Pulmonary artery endothelial cell (primary cell): ENCODE results near the gene CAND2. TPM values are rescaled to one million over a fixed set of nuclear protein-coding genes. Genes with fewer than 3 reads are reported as not detected.
"Not testable (repeated sequence)": the region's sequence is repeated elsewhere in the genome, so short reads cannot be mapped to it uniquely, and the experiment has no call there.

ENCODE experiments used
- DNase-seq: peaks from one replicate; pipeline ENCODE4 v3.0.0-alpha.2; 2011; ENCODE audit warnings: low read depth, low spot score
- total RNA-seq: library from RNA; depleted of rRNA; stranded (reverse); fragments of >200 nt; gene quantifications from 2 replicates; pipeline ENCODE4 v1.2.3, GENCODE V29; 2014

Gene CAND2
- total RNA-seq, 1 donor from 2014 or later: 3.3 TPM

GRCh38 chr3:12859840-12860239 is 63.4 kb downstream of the CAND2 start:
- no peak for DNase-seq

DNA sequence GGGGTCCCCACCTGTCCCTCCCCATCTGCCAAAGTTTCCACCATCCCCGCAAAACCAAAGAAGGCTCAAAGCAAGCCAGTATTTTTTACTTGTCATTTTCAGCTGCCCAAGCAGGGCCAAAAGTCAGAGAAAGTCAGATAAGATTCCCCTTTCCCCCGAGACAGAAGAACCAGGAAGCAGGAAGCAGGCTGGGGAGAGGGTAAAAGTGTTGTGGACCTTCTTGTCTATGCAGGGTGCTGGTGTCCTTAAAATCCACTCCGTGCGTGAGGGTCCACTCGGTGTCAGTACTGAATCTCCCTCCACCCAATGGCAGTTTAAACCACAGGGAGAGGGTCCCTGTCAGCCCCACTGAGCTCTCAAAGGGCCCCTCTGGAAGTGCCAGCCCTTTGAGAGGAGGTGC is 65.1 kb downstream of the CAND2 start:
- DNase-seq: no peak

DNA sequence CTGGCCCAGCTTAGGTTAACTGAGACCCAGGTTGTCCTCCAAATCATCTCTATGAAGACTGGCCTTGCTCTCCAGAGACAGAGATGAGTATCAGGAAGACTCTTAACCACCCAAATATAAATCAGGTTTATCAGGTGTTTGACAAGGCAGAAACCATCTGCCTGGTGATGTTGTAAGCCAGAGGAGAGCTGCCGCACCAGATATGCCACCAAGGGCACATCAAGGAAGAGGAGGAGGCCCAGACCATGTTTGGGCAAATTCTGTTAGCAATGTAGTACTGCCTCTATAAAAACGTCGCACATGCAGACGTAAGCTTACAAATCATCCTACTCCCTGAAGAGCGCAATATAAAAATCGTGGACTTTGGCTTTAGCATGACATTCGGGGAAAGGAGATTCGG is 65.9 kb downstream of the CAND2 start:
- no peak for DNase-seq

GRCh38 chr3:12865271-12865670 is 68.8 kb downstream of the CAND2 start:
- DNase-seq: no peak

DNA sequence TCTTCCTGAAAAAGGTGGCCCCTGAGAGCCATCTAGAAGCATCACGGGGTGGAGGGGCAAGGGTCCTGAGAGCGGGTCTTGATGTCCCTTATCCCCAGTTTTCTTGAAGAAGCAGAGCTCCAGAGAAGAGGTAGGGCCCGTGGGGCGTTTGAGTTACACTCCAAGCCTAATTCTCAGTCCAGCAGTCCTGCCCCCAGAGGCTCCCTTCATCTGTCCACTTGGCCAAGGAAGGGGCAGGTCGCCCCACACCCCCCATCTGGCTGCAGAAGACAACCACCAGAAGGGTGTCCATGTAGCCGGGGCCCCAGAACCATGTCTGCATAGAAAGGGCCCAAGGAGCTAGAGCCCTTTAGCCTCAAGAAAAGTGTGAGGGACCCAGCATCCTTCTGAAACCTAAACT is 70.4 kb downstream of the CAND2 start:
- no peak for DNase-seq

GRCh38 chr3:12868039-12869034 is 71.9 kb downstream of the CAND2 start:
- DNase-seq: peak; percentile 47

- DNase-seq: no peak
Measured at GRCh38 chr3:12869035-12869621, 72.6 kb downstream of the CAND2 start.

DNA sequence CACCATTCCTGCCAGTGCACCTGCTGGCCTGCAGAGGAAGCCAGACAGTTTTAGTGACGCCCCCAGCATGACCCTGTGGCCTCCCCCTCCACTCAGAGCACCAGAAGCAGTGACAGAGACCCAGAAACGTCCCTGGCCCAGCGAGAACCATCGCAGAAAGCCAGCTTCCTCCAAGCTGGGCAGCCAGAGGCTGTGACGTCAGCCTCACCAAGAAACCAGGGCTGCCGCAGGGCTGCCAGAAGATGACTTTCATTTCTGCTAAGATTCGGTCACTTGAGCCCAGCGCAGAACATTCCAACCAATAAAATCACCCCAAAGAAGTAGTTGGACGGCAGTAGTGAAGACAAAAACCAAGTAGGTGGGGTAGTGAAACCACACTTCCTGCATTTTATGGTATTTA is 74.5 kb downstream of the CAND2 start:
- DNase-seq: no peak

DNA sequence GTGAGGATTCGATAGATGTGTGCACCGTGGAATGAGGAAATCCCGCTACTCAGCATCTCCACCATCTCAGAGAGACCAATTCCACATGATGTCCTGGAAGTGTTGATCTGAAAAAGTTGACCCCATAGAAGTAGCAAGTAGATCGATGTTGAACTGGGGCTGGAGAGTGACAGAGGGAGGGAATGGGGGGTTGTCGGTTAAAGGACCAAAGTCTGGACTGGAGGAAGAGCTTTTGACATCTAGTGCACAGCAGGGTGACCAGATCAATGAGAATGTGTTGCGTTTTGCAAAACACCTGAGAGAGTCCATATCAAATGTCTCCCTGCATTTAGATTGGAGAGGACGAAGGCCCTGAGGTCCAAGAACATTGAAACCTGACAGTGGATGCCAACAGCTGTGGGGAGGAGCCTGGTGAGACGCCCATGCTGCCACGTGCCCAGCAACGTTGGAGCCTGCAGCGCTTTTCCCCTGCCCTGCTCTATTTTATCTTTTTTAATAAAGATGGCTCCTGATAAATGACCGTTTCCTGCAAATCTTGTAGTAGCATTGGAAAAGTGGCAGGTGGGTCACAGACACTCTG is 75.0 kb downstream of the CAND2 start:
- DNase-seq: no peak

DNA sequence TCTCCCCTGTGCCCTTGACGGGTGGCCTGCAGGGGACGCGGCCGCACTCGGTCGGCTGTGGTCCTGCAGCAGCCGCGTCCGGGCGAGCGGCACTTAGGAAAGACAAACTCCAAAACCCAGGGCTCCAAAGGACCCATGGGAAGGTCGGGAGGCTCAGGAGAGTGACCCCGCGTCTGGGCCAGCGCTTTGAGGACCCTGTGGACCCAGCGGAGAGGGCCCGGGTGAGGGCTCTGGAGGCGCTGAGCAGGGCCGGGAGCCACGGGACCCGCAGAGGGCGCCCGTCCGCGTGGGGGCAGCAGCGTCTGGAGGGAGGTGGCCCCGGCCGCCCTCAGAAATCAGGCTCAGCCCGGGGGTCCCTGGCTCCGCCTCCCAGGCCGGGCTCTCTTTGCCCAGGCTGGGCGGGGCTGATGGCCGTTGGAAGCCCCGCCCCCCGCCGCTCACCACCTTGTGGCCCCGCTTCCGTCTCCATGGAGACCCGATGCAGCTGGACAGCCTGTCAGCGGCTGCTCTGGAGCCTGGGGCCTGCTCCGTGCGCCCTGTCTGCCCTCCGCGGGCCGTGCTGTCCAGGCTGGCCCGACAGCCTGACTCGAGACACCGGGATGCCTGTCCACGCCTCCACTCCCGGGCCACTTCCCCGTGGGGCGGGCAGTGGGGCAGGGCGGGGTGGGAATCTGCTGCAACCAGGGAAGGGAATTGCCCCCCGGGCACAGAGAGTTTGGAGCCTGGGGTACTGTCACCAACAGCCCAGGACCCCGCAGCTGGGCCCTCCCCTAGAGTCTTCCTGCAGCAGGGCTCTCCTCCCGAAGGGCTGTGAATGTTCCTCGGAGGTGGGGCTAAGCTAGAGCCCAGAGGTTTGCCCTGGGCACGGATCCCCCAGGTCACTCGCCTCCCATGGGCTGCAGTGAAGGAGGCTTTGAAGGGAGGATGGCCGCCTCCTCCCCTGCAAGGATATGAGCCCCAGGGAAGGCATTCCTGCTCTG is 79.7 kb downstream of the CAND2 start:
- no peak for DNase-seq

DNA sequence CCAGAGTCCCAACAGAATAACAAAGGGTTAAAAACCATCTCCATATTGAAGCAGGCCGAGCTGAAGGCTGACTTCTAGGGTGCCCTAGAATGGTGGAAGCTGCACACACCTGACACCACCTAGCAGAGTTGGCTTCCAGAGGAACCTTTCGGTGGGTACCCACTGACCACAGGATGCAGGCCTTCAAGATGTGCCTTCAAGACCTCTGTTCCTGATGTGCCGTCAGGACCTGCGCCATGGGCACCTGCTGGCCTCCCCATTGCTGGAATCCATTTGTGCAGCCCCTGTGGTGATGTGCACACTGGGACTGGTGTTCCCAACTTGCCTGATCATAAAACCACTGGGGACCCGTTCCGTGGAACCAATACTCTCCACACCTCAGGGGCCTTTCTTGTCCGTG is 80.6 kb downstream of the CAND2 start:
- DNase-seq: no peak

DNA sequence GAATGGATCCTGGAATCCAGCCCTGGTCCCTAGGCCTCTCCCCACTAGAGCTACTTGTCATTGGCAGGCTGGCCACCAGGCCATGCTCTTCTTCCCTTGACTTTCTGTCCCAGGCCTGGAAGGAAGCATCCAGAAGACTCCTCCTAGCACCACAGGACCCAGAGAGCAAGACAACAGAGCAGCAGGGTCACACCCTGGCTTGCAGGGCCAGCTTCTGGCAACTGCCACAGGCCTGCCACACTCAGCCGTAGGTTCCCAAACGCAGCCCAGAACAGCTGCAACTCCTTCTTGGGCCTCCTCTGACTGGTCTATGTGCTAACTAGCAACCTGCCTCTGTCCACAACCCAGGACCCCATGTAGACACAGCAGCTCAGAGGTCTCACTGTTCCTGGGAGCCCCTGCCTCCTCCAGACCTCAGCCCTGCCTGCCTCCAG is 81.7 kb downstream of the CAND2 start:
- DNase-seq: no peak

GRCh38 chr3:12878758-12879157 is 82.3 kb downstream of the CAND2 start:
- not testable (repeated sequence) for DNase-seq

DNA sequence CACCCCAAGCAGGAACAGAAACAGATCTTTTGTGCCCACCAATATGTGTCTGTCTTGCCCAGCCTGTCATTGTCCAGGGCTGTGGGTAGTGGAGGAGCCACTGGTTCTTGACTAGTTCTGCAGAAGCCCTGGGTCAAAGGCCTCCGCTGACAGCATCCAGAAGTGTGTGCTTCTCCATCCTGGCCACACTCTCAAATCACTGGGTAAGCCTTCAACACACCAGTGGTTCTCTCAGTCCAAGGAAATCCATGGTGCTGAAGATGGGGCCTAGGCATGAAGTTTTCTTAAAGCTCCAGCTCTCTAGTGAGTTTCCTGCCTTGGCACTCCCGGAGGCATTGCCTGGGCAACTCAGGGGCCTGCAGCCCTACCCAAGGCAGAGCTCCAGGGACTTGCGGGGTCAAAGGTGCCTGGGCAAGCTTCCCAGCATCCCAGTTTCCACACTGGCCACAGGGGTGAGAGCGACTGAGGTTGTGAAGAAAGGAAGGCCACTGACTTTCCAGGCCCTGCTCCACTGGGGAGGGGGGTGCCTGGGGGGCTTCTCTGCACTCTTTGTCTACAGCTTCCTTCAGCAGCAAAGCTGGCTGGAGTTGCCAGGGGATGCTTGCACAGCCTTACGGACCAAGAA is 82.8 kb downstream of the CAND2 start:
- DNase-seq: no peak

DNA sequence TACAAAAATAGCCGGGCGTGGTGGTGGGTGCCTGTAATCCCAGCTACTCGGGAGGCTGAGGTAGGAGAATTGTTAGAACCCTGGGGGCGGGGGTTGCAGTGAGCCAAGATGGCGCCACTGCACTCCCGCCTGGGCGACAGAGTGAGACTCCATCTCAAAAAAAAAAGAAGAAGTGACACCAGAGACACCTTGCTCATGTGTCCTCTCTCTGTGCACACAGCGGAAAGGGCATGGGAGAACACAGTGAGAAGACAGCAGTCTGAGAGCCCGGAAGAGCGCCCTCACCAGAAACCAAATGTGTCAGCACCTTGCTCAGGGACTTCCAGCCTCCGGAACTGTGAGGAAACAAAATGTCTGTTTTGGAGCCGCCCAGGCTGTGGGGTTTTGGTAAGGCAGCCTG is 85.4 kb downstream of the CAND2 start:
- not testable (repeated sequence) for DNase-seq

- no peak for DNase-seq
Measured at GRCh38 chr3:12882336-12883310, 86.1 kb downstream of the CAND2 start.

DNA sequence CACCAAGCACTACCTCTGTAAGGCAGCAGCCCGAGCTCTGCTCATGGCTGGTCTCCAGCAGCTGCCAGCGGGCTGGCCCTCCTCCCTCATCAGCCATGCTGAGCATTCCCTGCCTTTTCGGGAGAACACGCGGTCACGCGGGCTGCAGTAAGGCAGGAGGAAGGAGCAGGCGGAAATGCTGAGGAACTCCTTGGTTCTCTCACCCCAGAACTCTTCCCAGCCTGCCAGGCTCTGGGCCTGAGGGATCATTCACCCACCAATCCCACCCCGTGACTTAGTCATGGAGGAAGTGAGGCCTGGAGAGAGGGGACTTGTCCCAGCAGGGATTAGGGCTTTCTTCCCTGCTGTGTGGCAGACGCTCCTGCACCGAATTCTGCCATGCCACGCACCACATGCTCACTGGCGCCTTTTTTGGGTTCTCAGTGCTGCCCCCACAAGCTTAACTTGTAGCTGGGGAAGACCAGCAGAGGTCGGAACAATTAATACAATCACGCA is 87.8 kb downstream of the CAND2 start:
- no peak for DNase-seq
